ENCODE data around the gene CHID1. TPM values are rescaled to one million over a fixed set of nuclear protein-coding genes. Genes with fewer than 3 reads are reported as not detected.

Gene CHID1
- total RNA-seq, 1 donor from 2014 or later, result 56.6 TPM

DNA sequence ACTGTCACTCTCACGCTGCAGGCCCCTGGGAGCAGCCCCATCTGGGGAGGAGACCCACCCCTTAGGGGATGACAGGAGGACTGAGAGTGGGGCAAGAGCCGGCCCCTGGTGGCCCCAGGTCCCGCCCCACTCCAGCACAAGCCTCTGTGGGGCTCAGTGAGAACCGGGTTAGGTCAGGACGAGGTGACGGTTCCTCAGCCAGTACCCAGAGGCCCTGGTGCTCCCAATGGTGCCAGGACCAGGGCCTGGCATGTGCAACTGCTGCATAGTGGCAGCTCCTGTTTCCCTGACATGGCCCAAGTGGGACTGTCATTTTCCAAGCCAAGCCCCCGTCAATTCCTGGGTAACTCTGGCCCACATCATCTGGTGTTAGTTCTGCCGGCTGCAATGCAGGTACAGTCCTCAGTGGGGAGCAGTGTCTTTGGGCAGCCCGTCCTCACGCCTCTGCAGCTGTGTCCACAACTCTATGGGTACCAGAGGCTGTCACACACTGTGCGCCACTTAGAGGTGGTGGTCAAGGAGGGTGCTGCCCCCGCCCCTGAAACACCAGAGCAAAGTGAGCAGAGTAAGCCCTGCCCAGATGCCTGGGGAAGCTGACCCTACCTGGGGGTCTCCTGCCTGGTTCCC lies 15.9 kb downstream of the CHID1 start:
- no peaks in the 10 kb centered on the region for H3K36me3 Mint-ChIP-seq
- Histone ChIP-seq H3F3A (ENCODE audit: low read depth) (peaks cover 5% of the 10 kb centered on the region), H3K9ac (no peak overlapping the region), H3K4me1 (peaks cover 13% of the 10 kb centered on the region), H3K4me3 (no peak overlapping the region), H2AFZ (replicated peaks) (no peak overlapping the region), H3K36me3 (no peaks in the 10 kb centered on the region), H3K4me2 (no peak overlapping the region), H4K20me1 (ENCODE audit: low read depth) (peaks cover 23% of the 10 kb centered on the region), H3K27ac (no peak overlapping the region), H3K9me3 (ENCODE audit: low read depth) (no peaks in the 10 kb centered on the region), H3K27me3 (no peaks in the 10 kb centered on the region), H3K79me2 (ENCODE audit: low read depth) (no peaks in the 10 kb centered on the region)
- peaks cover 9% of the 10 kb centered on the region for H3K27me3 Mint-ChIP-seq (ENCODE audit: insufficient read depth, low read depth)
- TF ChIP-seq EZH2 (IDR thresholded peaks at IDR 0.05) (no peak), EZH2phosphoT487 (IDR thresholded peaks at IDR 0.05) (no peak)
- TF ChIP-seq, protein P1, sequence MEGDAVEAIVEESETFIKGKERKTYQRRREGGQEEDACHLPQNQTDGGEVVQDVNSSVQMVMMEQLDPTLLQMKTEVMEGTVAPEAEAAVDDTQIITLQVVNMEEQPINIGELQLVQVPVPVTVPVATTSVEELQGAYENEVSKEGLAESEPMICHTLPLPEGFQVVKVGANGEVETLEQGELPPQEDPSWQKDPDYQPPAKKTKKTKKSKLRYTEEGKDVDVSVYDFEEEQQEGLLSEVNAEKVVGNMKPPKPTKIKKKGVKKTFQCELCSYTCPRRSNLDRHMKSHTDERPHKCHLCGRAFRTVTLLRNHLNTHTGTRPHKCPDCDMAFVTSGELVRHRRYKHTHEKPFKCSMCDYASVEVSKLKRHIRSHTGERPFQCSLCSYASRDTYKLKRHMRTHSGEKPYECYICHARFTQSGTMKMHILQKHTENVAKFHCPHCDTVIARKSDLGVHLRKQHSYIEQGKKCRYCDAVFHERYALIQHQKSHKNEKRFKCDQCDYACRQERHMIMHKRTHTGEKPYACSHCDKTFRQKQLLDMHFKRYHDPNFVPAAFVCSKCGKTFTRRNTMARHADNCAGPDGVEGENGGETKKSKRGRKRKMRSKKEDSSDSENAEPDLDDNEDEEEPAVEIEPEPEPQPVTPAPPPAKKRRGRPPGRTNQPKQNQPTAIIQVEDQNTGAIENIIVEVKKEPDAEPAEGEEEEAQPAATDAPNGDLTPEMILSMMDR (IDR thresholded peaks at IDR 0.05), result peak; percentile 12
- H3K4me3 Mint-ChIP-seq, result no peak overlapping the region
- H3K4me1 Mint-ChIP-seq, result peaks cover 2% of the 10 kb centered on the region
- peak; percentile 38 for DNase-seq (ENCODE audit: low spot score)
- no peaks in the 10 kb centered on the region for H3K9me3 Mint-ChIP-seq
- H3K27ac Mint-ChIP-seq, result no peak overlapping the region

DNA sequence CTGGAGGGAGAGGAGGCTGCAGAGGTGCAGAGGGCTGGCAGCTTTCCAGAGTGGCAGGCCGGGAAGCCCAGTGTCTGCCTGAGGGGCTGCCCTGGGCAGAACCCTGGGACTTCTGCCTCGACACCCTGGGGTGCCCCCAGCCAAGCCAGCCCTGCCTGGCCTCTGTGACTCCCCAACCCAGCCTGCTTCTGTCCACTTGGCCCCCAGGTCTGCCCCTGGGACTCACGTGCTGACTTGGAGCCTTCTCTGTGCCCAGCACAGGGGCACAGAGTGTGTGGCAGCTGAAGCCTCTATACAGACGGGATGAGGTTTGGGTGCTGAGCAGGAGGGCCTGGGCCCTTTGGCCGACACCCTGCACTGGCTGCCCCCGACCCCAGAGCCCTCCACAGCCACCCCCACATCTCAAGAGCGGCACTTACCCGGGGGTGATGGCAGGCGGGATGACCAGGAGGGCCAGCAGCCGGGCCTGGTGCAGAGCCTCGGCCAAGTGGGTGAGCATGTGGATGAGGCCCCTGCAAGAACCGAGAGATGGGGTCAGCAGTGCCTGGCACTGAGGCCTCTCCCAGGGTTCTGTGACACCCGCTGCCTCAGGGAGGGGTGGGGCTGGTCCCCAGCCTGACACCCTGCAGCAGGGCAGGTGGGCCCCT lies 17.5 kb downstream of the CHID1 start:
- H3K36me3 ChIP-seq, result no peaks in the 10 kb centered on the region

DNA sequence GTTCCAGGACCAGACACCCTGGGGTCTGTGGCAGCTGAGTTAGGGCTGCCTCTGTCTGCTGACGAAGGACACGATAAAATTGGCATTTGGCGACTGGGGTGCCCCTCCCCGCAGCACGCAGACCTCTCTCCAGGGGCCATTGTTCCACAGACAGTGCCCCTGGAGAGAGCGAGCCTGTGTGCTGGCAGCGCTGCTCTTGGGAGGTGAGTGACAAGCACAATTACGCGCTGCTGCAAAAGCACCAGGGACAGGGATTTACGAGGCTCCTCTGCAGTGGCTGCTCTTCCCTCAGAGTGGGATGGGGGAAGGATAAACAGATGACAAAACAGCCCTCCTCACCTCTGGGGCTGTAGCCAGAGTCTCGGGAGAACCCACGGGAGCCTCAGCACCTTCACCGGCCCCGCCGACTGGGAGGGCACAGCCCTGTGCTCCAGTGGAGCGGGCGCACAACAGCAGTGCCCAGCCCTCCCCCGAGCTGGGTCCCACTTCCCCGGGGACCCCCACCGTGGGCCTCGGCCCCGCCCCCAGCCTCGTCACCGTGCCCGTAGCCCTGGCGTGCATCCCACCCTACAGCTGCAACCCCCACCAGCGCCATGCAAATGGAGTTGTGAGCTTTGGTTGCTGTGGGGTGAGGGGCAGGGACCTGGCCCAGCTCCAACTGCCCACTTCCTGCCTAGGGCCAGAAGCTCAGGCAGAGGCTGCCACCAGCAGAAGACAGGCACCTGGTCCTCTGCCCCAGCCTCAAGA lies 19.6 kb downstream of the CHID1 start:
- Histone ChIP-seq H3K79me2 (ENCODE audit: low read depth) (no peaks in the 10 kb centered on the region), H3K9me3 (ENCODE audit: low read depth) (no peaks in the 10 kb centered on the region), H3K27me3 (no peaks in the 10 kb centered on the region), H3F3A (ENCODE audit: low read depth) (no peaks in the 10 kb centered on the region), H3K27ac (peak overlapping the region; percentile 29), H3K4me1 (peaks cover 13% of the 10 kb centered on the region), H3K4me3 (no peak overlapping the region), H3K9ac (no peak overlapping the region), H2AFZ (replicated peaks) (no peak overlapping the region), H3K4me2 (peak overlapping the region; percentile 35), H3K36me3 (no peaks in the 10 kb centered on the region), H4K20me1 (ENCODE audit: low read depth) (peaks cover 23% of the 10 kb centered on the region)
- Mint-ChIP-seq H3K4me3 (no peak overlapping the region), H3K4me1 (peaks cover 4% of the 10 kb centered on the region), H3K27ac (peak overlapping the region; percentile 53), H3K27me3 (ENCODE audit: insufficient read depth, low read depth) (peaks cover 9% of the 10 kb centered on the region), H3K9me3 (no peaks in the 10 kb centered on the region), H3K36me3 (peaks cover 7% of the 10 kb centered on the region)
- DNase-seq (ENCODE audit: low spot score), result peak; percentile 33
- TF ChIP-seq EZH2phosphoT487 (IDR thresholded peaks at IDR 0.05), result no peak
- TF ChIP-seq EZH2 (IDR thresholded peaks at IDR 0.05), result no peak
- TF ChIP-seq, protein P1 (IDR thresholded peaks at IDR 0.05), result no peak

More for the DNA sequence above, 17.5 kb downstream of the CHID1 start:
- peaks cover 4% of the 10 kb centered on the region for H3K4me1 Mint-ChIP-seq
- no peaks in the 10 kb centered on the region for H3K79me2 ChIP-seq (ENCODE audit: low read depth)
- H3K27me3 ChIP-seq, result no peaks in the 10 kb centered on the region
- H3F3A ChIP-seq (ENCODE audit: low read depth), result peaks cover 2% of the 10 kb centered on the region
- H3K4me3 Mint-ChIP-seq, result no peak overlapping the region
- H2AFZ ChIP-seq (replicated peaks), result no peak overlapping the region
- H3K4me1 ChIP-seq, result peaks cover 13% of the 10 kb centered on the region
- no peak for TF ChIP-seq EZH2phosphoT487 (IDR thresholded peaks at IDR 0.05)
- TF ChIP-seq EZH2 (IDR thresholded peaks at IDR 0.05), result no peak
- TF ChIP-seq, protein P1 (IDR thresholded peaks at IDR 0.05), result no peak
- no peak overlapping the region for H3K4me3 ChIP-seq
- H4K20me1 ChIP-seq (ENCODE audit: low read depth), result peaks cover 23% of the 10 kb centered on the region
- no peak for DNase-seq (ENCODE audit: low spot score)
- H3K27ac Mint-ChIP-seq, result no peak overlapping the region
- H3K9ac ChIP-seq, result no peak overlapping the region
- no peaks in the 10 kb centered on the region for H3K36me3 Mint-ChIP-seq
- H3K9me3 Mint-ChIP-seq, result no peaks in the 10 kb centered on the region
- H3K27ac ChIP-seq, result no peak overlapping the region
- H3K4me2 ChIP-seq, result no peak overlapping the region
- H3K9me3 ChIP-seq (ENCODE audit: low read depth), result no peaks in the 10 kb centered on the region
- H3K27me3 Mint-ChIP-seq (ENCODE audit: insufficient read depth, low read depth), result peaks cover 9% of the 10 kb centered on the region
